GM23338 (cell line): ENCODE data around the gene ELL2. TPM values are rescaled to one million over a fixed set of nuclear protein-coding genes. Genes with fewer than 3 reads are reported as not detected.
A peak's percentile ranks its signal among the peaks of the same experiment; 100 is the strongest.

Experiments
- ATAC-seq: fragments of 200-7000 bp; cut with Tn5 transposase; 3 replicates; pipeline ENCODE4 v1.9.1; 2020
- DNase-seq: peaks from one replicate; pipeline ENCODE4 v3.0.0-alpha.2; 2015; ENCODE audit warnings: low spot score
- H2AFZ ChIP-seq: fragments of 200-600 bp; sonication (generic); 2 replicates; pipeline ENCODE4 v1.8.0; 2016; ENCODE audit warnings: antibody characterized with exemption, mild to moderate bottlenecking, moderate library complexity
- H3F3A ChIP-seq: fragments of 200-600 bp; sonication (generic); replicated peaks from 2 replicates; pipeline ENCODE4 v1.8.0; 2017; ENCODE audit warnings: antibody characterized with exemption, mixed run types, low read depth
- H3K27ac ChIP-seq: fragments of 200-600 bp; sonication (generic); 2 replicates; pipeline ENCODE4 v1.6.1; 2016; ENCODE audit warnings: low read depth
- H3K27me3 ChIP-seq: fragments of 200-600 bp; sonication (generic); 2 replicates; pipeline ENCODE4 v1.8.0; 2016; ENCODE audit warnings: mild to moderate bottlenecking, mixed run types, moderate library complexity; ENCODE audit not compliant: insufficient read depth
- H3K36me3 ChIP-seq: fragments of 200-600 bp; sonication (generic); 2 replicates; pipeline ENCODE4 v1.8.0; 2016; ENCODE audit warnings: mild to moderate bottlenecking; ENCODE audit not compliant: insufficient read depth
- H3K4me1 ChIP-seq: fragments of 200-600 bp; sonication (generic); 2 replicates; pipeline ENCODE4 v1.8.0; 2016; ENCODE audit warnings: mild to moderate bottlenecking, moderate library complexity; ENCODE audit not compliant: insufficient read depth
- H3K4me2 ChIP-seq: fragments of 200-600 bp; sonication (generic); 2 replicates; pipeline ENCODE4 v1.7.1; 2017; ENCODE audit warnings: mixed run types
- H3K4me3 ChIP-seq: fragments of 200-600 bp; sonication (generic); 2 replicates; pipeline ENCODE4 v1.6.1; 2016; ENCODE audit warnings: mixed run types
- H3K79me2 ChIP-seq: fragments of 200-600 bp; sonication (generic); replicated peaks from 2 replicates; pipeline ENCODE4 v1.8.0; 2017; ENCODE audit warnings: mild to moderate bottlenecking; ENCODE audit not compliant: insufficient read depth
- H3K9me2 ChIP-seq: fragments of 200-600 bp; sonication (generic); 2 replicates; pipeline ENCODE4 v1.8.0; 2017; ENCODE audit not compliant: insufficient read depth
- H4K20me1 ChIP-seq: fragments of 200-600 bp; sonication (generic); replicated peaks from 2 replicates; pipeline ENCODE4 v1.8.0; 2017; ENCODE audit warnings: mild to moderate bottlenecking; ENCODE audit not compliant: insufficient read depth
- H3K27ac Mint-ChIP-seq: 2 replicates; pipeline ENCODE4 v1.8.0; 2020; ENCODE audit warnings: inconsistent platforms, mild to moderate bottlenecking, moderate library complexity, mixed read lengths
- H3K27me3 Mint-ChIP-seq: 3 replicates; pipeline ENCODE4 v1.8.0; 2022; ENCODE audit warnings: low read depth, mild to moderate bottlenecking, moderate library complexity, mixed read lengths, inconsistent platforms; ENCODE audit not compliant: insufficient read depth, poor library complexity
- H3K36me3 Mint-ChIP-seq: 3 replicates; pipeline ENCODE4 v1.8.0; 2021; ENCODE audit warnings: low read depth, mild to moderate bottlenecking, inconsistent platforms, moderate library complexity, mixed read lengths
- H3K4me1 Mint-ChIP-seq: 3 replicates; pipeline ENCODE4 v1.8.0; 2020; ENCODE audit warnings: mild to moderate bottlenecking, inconsistent platforms, mixed read lengths
- H3K4me3 Mint-ChIP-seq: 3 replicates; pipeline ENCODE4 v1.8.0; 2021; ENCODE audit warnings: moderate library complexity, mild to moderate bottlenecking, inconsistent platforms, mixed read lengths
- H3K9me3 Mint-ChIP-seq: 3 replicates; pipeline ENCODE4 v1.8.0; 2020; ENCODE audit warnings: moderate library complexity, mild to moderate bottlenecking, inconsistent platforms, mixed read lengths
- CREB1 ChIP-seq: fragments of 250-450 bp; sonication (Bioruptor Pico); IDR thresholded peaks from 2 replicates; pipeline ENCODE4 v1.5.0; 2020; ENCODE audit warnings: low read depth, mild to moderate bottlenecking, moderate library complexity
- EZH2 ChIP-seq: fragments of 200-600 bp; sonication (generic); IDR thresholded peaks from one replicate; pipeline ENCODE4 v1.8.0; 2017; ENCODE audit warnings: antibody characterized with exemption, mild to moderate bottlenecking, low read depth; ENCODE audit not compliant: unreplicated experiment
- EZH2phosphoT487 ChIP-seq: fragments of 200-600 bp; sonication (generic); IDR thresholded peaks from one replicate; pipeline ENCODE4 v1.8.1; 2018; ENCODE audit warnings: antibody characterized with exemption; ENCODE audit not compliant: unreplicated experiment
- JUNB ChIP-seq: IDR thresholded peaks from one replicate; pipeline ENCODE4 v1.6.1; 2016; ENCODE audit warnings: antibody characterized with exemption; ENCODE audit not compliant: unreplicated experiment
- NANOG ChIP-seq: IDR thresholded peaks from 2 replicates; pipeline ENCODE4 v1.6.1; 2016; ENCODE audit warnings: antibody characterized with exemption, borderline replicate concordance
- POLR2AphosphoS5 ChIP-seq: IDR thresholded peaks from 2 replicates; pipeline ENCODE4 v1.6.1; 2016; ENCODE audit warnings: antibody characterized with exemption, low read depth
- STAT1 ChIP-seq: IDR thresholded peaks from one replicate; pipeline ENCODE4 v1.6.1; 2016; ENCODE audit warnings: antibody characterized with exemption; ENCODE audit not compliant: unreplicated experiment
- ZNF114 ChIP-seq: fragments of 250-450 bp; sonication (Bioruptor Pico); IDR thresholded peaks from 2 replicates; pipeline ENCODE4 v1.5.0; 2020; ENCODE audit warnings: mild to moderate bottlenecking, moderate library complexity
- ZNF331 ChIP-seq: fragments of 250-450 bp; sonication (Bioruptor Pico); IDR thresholded peaks from 2 replicates; pipeline ENCODE4 v1.5.0; 2020; ENCODE audit warnings: low read depth, mild to moderate bottlenecking, moderate library complexity
- polyA plus RNA-seq: library from polyadenylated mRNA; unstranded; fragments of >200 nt; fragmentation: Nextera tagmentation; extraction: Ambion mirVana; gene quantifications from 2 replicates; pipeline ENCODE4 v1.2.1, GENCODE V29; 2016
- total RNA-seq: library from RNA; depleted of rRNA; stranded (reverse); fragments of >200 nt; shearing (Covaris generic); gene quantifications from 2 replicates; pipeline ENCODE4 v1.2.3, GENCODE V29; 2014
- TF ChIP-seq, protein P1 (sequence below): IDR thresholded peaks from one replicate; pipeline ENCODE4 v1.6.1; 2018; ENCODE audit warnings: antibody characterized with exemption; ENCODE audit not compliant: unreplicated experiment
- TF ChIP-seq, protein P2 (sequence below), 2 experiments: fragments of 200-600 bp in 1 of 2; sonication (generic) in 1 of 2; conservative IDR thresholded peaks; 2 replicates each; pipeline versions ENCODE4 v1.5.1 to v1.6.1; 2016 to 2017; ENCODE audit warnings: antibody characterized with exemption in 2 of 2, low read depth in 2 of 2, mild to moderate bottlenecking in 2 of 2, moderate library complexity in 1 of 2
- TF ChIP-seq, protein P3 (sequence below): IDR thresholded peaks from 2 replicates; pipeline ENCODE4 v1.6.1; 2016; ENCODE audit warnings: antibody characterized with exemption
- TF ChIP-seq, protein P4 (sequence below): fragments of 250-450 bp; sonication (Bioruptor Pico); IDR thresholded peaks from 2 replicates; pipeline ENCODE4 v1.5.0; 2020; ENCODE audit warnings: mild to moderate bottlenecking, moderate library complexity

The ELL2 gene
- total and polyA plus RNA-seq, 2 experiments from 2014 or later: 7.4 to 32.6 TPM

DNA sequence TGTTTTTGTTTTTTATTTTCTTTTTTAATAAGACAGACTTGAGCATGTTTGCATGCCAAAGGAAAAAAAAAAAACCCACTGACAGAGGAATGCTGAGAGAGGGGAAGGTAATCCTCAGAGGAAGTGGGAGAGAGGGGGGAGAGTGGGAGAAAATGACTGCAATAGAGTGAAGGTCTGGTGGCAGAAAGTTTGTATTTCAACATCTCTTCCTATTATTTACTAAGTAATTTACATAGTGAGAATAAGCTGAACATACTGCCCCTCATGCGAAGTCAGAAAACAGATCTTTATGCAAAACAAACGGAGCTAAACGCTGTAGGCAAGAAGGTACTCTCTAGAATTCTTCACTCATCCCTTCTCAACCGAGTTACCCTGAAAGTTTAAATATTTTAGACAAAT lies 45.0 kb downstream of the ELL2 start:
- DNase-seq: no peak
- H3K27ac Mint-ChIP-seq: peak overlapping the region; percentile 3
- Histone ChIP-seq H3K9me2 (no peaks in the 10 kb centered on the region), H2AFZ (no peak overlapping the region), H3K27ac (no peak overlapping the region), H3K4me2 (no peak overlapping the region; the same call in 1 of the 2 replicates), H3K79me2 (no peaks in the 10 kb centered on the region), H3F3A (no peaks in the 10 kb centered on the region), H3K27me3 (no peaks in the 10 kb centered on the region), H3K4me1 (peaks cover 9% of the 10 kb centered on the region), H3K4me3 (no peak overlapping the region), H4K20me1 (no peaks in the 10 kb centered on the region), H3K36me3 (no peaks in the 10 kb centered on the region)
- H3K36me3 Mint-ChIP-seq: no peaks in the 10 kb centered on the region
- no peak overlapping the region for H3K4me3 Mint-ChIP-seq
- H3K27me3 Mint-ChIP-seq: no peaks in the 10 kb centered on the region
- H3K9me3 Mint-ChIP-seq: no peaks in the 10 kb centered on the region
- no peak for TF ChIP-seq POLR2AphosphoS5
- no peak for TF ChIP-seq STAT1
- no peak for TF ChIP-seq EZH2
- TF ChIP-seq, protein P1, sequence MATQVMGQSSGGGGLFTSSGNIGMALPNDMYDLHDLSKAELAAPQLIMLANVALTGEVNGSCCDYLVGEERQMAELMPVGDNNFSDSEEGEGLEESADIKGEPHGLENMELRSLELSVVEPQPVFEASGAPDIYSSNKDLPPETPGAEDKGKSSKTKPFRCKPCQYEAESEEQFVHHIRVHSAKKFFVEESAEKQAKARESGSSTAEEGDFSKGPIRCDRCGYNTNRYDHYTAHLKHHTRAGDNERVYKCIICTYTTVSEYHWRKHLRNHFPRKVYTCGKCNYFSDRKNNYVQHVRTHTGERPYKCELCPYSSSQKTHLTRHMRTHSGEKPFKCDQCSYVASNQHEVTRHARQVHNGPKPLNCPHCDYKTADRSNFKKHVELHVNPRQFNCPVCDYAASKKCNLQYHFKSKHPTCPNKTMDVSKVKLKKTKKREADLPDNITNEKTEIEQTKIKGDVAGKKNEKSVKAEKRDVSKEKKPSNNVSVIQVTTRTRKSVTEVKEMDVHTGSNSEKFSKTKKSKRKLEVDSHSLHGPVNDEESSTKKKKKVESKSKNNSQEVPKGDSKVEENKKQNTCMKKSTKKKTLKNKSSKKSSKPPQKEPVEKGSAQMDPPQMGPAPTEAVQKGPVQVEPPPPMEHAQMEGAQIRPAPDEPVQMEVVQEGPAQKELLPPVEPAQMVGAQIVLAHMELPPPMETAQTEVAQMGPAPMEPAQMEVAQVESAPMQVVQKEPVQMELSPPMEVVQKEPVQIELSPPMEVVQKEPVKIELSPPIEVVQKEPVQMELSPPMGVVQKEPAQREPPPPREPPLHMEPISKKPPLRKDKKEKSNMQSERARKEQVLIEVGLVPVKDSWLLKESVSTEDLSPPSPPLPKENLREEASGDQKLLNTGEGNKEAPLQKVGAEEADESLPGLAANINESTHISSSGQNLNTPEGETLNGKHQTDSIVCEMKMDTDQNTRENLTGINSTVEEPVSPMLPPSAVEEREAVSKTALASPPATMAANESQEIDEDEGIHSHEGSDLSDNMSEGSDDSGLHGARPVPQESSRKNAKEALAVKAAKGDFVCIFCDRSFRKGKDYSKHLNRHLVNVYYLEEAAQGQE: no peak
- TF ChIP-seq JUNB: no peak
- TF ChIP-seq, protein P2, sequence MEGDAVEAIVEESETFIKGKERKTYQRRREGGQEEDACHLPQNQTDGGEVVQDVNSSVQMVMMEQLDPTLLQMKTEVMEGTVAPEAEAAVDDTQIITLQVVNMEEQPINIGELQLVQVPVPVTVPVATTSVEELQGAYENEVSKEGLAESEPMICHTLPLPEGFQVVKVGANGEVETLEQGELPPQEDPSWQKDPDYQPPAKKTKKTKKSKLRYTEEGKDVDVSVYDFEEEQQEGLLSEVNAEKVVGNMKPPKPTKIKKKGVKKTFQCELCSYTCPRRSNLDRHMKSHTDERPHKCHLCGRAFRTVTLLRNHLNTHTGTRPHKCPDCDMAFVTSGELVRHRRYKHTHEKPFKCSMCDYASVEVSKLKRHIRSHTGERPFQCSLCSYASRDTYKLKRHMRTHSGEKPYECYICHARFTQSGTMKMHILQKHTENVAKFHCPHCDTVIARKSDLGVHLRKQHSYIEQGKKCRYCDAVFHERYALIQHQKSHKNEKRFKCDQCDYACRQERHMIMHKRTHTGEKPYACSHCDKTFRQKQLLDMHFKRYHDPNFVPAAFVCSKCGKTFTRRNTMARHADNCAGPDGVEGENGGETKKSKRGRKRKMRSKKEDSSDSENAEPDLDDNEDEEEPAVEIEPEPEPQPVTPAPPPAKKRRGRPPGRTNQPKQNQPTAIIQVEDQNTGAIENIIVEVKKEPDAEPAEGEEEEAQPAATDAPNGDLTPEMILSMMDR (conservative IDR thresholded peaks at IDR 0.05; ENCODE audit: low read depth in 2 of 2): no peak
- TF ChIP-seq EZH2phosphoT487: no peak
- no peak for TF ChIP-seq ZNF114 (CRISPR knock-in tag)
- no peak for TF ChIP-seq NANOG
- no peak for TF ChIP-seq ZNF331 (CRISPR knock-in tag)
- TF ChIP-seq, protein P3, sequence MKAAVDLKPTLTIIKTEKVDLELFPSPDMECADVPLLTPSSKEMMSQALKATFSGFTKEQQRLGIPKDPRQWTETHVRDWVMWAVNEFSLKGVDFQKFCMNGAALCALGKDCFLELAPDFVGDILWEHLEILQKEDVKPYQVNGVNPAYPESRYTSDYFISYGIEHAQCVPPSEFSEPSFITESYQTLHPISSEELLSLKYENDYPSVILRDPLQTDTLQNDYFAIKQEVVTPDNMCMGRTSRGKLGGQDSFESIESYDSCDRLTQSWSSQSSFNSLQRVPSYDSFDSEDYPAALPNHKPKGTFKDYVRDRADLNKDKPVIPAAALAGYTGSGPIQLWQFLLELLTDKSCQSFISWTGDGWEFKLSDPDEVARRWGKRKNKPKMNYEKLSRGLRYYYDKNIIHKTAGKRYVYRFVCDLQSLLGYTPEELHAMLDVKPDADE: no peak
- TF ChIP-seq, protein P4, sequence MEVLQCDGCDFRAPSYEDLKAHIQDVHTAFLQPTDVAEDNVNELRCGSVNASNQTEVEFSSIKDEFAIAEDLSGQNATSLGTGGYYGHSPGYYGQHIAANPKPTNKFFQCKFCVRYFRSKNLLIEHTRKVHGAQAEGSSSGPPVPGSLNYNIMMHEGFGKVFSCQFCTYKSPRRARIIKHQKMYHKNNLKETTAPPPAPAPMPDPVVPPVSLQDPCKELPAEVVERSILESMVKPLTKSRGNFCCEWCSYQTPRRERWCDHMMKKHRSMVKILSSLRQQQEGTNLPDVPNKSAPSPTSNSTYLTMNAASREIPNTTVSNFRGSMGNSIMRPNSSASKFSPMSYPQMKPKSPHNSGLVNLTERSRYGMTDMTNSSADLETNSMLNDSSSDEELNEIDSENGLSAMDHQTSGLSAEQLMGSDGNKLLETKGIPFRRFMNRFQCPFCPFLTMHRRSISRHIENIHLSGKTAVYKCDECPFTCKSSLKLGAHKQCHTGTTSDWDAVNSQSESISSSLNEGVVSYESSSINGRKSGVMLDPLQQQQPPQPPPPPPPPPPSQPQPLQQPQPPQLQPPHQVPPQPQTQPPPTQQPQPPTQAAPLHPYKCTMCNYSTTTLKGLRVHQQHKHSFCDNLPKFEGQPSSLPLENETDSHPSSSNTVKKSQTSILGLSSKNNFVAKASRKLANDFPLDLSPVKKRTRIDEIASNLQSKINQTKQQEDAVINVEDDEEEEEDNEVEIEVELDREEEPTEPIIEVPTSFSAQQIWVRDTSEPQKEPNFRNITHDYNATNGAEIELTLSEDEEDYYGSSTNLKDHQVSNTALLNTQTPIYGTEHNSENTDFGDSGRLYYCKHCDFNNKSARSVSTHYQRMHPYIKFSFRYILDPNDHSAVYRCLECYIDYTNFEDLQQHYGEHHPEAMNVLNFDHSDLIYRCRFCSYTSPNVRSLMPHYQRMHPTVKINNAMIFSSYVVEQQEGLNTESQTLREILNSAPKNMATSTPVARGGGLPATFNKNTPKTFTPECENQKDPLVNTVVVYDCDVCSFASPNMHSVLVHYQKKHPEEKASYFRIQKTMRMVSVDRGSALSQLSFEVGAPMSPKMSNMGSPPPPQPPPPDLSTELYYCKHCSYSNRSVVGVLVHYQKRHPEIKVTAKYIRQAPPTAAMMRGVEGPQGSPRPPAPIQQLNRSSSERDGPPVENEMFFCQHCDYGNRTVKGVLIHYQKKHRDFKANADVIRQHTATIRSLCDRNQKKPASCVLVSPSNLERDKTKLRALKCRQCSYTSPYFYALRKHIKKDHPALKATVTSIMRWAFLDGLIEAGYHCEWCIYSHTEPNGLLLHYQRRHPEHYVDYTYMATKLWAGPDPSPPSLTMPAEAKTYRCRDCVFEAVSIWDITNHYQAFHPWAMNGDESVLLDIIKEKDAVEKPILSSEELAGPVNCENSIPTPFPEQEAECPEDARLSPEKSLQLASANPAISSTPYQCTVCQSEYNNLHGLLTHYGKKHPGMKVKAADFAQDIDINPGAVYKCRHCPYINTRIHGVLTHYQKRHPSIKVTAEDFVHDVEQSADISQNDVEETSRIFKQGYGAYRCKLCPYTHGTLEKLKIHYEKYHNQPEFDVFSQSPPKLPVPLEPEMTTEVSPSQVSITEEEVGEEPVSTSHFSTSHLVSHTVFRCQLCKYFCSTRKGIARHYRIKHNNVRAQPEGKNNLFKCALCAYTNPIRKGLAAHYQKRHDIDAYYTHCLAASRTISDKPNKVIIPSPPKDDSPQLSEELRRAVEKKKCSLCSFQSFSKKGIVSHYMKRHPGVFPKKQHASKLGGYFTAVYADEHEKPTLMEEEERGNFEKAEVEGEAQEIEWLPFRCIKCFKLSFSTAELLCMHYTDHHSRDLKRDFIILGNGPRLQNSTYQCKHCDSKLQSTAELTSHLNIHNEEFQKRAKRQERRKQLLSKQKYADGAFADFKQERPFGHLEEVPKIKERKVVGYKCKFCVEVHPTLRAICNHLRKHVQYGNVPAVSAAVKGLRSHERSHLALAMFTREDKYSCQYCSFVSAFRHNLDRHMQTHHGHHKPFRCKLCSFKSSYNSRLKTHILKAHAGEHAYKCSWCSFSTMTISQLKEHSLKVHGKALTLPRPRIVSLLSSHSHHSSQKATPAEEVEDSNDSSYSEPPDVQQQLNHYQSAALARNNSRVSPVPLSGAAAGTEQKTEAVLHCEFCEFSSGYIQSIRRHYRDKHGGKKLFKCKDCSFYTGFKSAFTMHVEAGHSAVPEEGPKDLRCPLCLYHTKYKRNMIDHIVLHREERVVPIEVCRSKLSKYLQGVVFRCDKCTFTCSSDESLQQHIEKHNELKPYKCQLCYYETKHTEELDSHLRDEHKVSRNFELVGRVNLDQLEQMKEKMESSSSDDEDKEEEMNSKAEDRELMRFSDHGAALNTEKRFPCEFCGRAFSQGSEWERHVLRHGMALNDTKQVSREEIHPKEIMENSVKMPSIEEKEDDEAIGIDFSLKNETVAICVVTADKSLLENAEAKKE: no peak
- TF ChIP-seq CREB1: no peak
- no peak for ATAC-seq
- peaks cover 19% of the 10 kb centered on the region for H3K4me1 Mint-ChIP-seq
